Activated CD4-positive, alpha-beta T cell treated with anti-CD3 and anti-CD28 coated beads for 36 hours (primary cell): ENCODE data around the gene ARCN1. TPM values are rescaled to one million over a fixed set of nuclear protein-coding genes. Genes with fewer than 3 reads are reported as not detected.
"Not testable (repeated sequence)": the region's sequence is repeated elsewhere in the genome, so short reads cannot be mapped to it uniquely, and the experiment has no call there.

Source experiments
- ATAC-seq: fragments of 200-7000 bp; cut with Tn5 transposase; one replicate; pipeline ENCODE4 v1.10.0; 2021; ENCODE audit warnings: mild to moderate bottlenecking, moderate library complexity
- CTCF ChIA-PET: fragments of 350-600 bp; sonication (Branson Sonifier 250); formaldehyde crosslinking; loops from one replicate; lab custom pipeline; 2021; ENCODE audit warnings: antibody characterized with exemption; lab: Charles Lee
- POLR2A ChIA-PET: fragments of 350-600 bp; sonication (Branson Sonifier 250); formaldehyde crosslinking; loops from one replicate; lab custom pipeline; 2021; ENCODE audit warnings: antibody characterized with exemption, inconsistent platforms; lab: Charles Lee
- DNase-seq: peaks from one replicate; pipeline ENCODE4 v3.0.0-alpha.2; 2020
- H3K27ac Mint-ChIP-seq: one replicate; pipeline ENCODE4 v1.8.0; 2021; ENCODE audit warnings: mixed read lengths
- H3K27me3 Mint-ChIP-seq: one replicate; pipeline ENCODE4 v1.8.0; 2021; ENCODE audit warnings: mixed read lengths
- H3K36me3 Mint-ChIP-seq: one replicate; pipeline ENCODE4 v1.8.0; 2021; ENCODE audit warnings: low read depth, mixed read lengths
- H3K4me1 Mint-ChIP-seq: one replicate; pipeline ENCODE4 v1.8.0; 2021; ENCODE audit warnings: mixed read lengths
- H3K4me3 Mint-ChIP-seq: one replicate; pipeline ENCODE4 v1.8.0; 2021; ENCODE audit warnings: mild to moderate bottlenecking, moderate library complexity, mixed read lengths
- H3K9me3 Mint-ChIP-seq: one replicate; pipeline ENCODE4 v1.8.0; 2021; ENCODE audit warnings: low read depth, mixed read lengths
- intact Hi-C, 2 experiments: fragments of 100-400 bp; cut with DNase I in 1 of 2; cut with micrococcal nuclease in 1 of 2; formaldehyde crosslinking; loops; one replicate each; pipeline versions ENCODE4 v1.14.2 to v1.15.1; 2022 to 2024; cut with DNase I, micrococcal nuclease
- total RNA-seq, 2 experiments: library from RNA; stranded (reverse); gene quantifications; one replicate each; pipeline ENCODE4 v1.2.3, GENCODE V29; 2021

ARCN1 gene
- total RNA-seq, 2 experiments from 2014 or later, result 148 to 154 TPM

- Mint-ChIP-seq H3K4me3 (peak overlapping the region; percentile 18), H3K27me3 (peaks cover 14% of the 10 kb centered on the region), H3K4me1 (peaks cover 21% of the 10 kb centered on the region)
- intact Hi-C loops, result loop anchor here (1.0 kb wide), 2 partner anchors 16 to 466 kb away; no protein-coding TSS in a partner anchor
- H3K9me3 Mint-ChIP-seq, H3K36me3 Mint-ChIP-seq, POLR2A ChIA-PET, H3K27ac Mint-ChIP-seq, ATAC-seq, DNase-seq: not testable (repeated sequence)
- CTCF ChIA-PET, result interaction anchor here (0.5 to 4.3 kb wide), 11 partner anchors 10 to 316 kb away, joined by 3 to 43 read pairs (median 4); no protein-coding TSS in a partner anchor
Measured at GRCh38 chr11:118611433-118611795, 39.2 kb downstream of the ARCN1 start.

- H3K27ac Mint-ChIP-seq, result no peak overlapping the region
- H3K36me3 Mint-ChIP-seq, result no peaks in the 10 kb centered on the region
- H3K9me3 Mint-ChIP-seq, result no peaks in the 10 kb centered on the region
- H3K4me3 Mint-ChIP-seq, result no peak overlapping the region
- no peak for ATAC-seq
- CTCF ChIA-PET, result interaction anchor here (0.6 to 4.3 kb wide), 13 partner anchors 9 to 764 kb away, joined by 3 to 43 read pairs (median 4); no protein-coding TSS in a partner anchor
- H3K27me3 Mint-ChIP-seq, result peaks cover 14% of the 10 kb centered on the region
- peaks cover 21% of the 10 kb centered on the region for H3K4me1 Mint-ChIP-seq
- intact Hi-C loops, result no loop called here
- no peak for DNase-seq
- POLR2A ChIA-PET, result no interaction called here
Measured at GRCh38 chr11:118612378-118612777, 40.2 kb downstream of the ARCN1 start.

GRCh38 chr11:118614511-118614910 is 42.3 kb downstream of the ARCN1 start:
- no peak for ATAC-seq
- no peak overlapping the region for H3K27ac Mint-ChIP-seq
- CTCF ChIA-PET, result interaction anchor here (0.6 to 4.3 kb wide), 3 partner anchors 20 to 564 kb away, joined by 3 to 43 read pairs (median 3); no protein-coding TSS in a partner anchor
- intact Hi-C loops, result no loop called here
- H3K4me1 Mint-ChIP-seq, result peaks cover 10% of the 10 kb centered on the region
- no peak for DNase-seq
- peaks cover 3% of the 10 kb centered on the region for H3K27me3 Mint-ChIP-seq
- no peak overlapping the region for H3K4me3 Mint-ChIP-seq
- H3K36me3 Mint-ChIP-seq, result no peaks in the 10 kb centered on the region
- no peaks in the 10 kb centered on the region for H3K9me3 Mint-ChIP-seq
- POLR2A ChIA-PET, result no interaction called here

GRCh38 chr11:118615282-118615975 is 43.2 kb downstream of the ARCN1 start:
- intact Hi-C loops, result no loop called here
- Mint-ChIP-seq H3K27me3 (peaks cover 3% of the 10 kb centered on the region), H3K36me3 (no peaks in the 10 kb centered on the region), H3K4me1 (peaks cover 9% of the 10 kb centered on the region), H3K27ac (no peak overlapping the region), H3K4me3 (no peak overlapping the region), H3K9me3 (no peaks in the 10 kb centered on the region)
- POLR2A ChIA-PET, result no interaction called here
- CTCF ChIA-PET, result interaction anchor here (4.3 kb wide), 1 partner anchor 21 kb away, joined by 43 read pairs; no protein-coding TSS in a partner anchor
- ATAC-seq, result no peak
- no peak for DNase-seq

GRCh38 chr11:118615976-118616371 is 43.8 kb downstream of the ARCN1 start:
- Mint-ChIP-seq H3K9me3 (no peaks in the 10 kb centered on the region), H3K4me3 (no peak overlapping the region), H3K4me1 (peaks cover 12% of the 10 kb centered on the region), H3K27ac (no peak overlapping the region), H3K36me3 (no peaks in the 10 kb centered on the region), H3K27me3 (peaks cover 3% of the 10 kb centered on the region)
- intact Hi-C loops, result no loop called here
- CTCF ChIA-PET, result no interaction called here
- POLR2A ChIA-PET, result no interaction called here
- no peak for DNase-seq
- ATAC-seq, result no peak

GRCh38 chr11:118618115-118618990 is 46.1 kb downstream of the ARCN1 start:
- no peak overlapping the region for H3K27ac Mint-ChIP-seq
- ATAC-seq (no peak), DNase-seq (no peak)
- peaks cover 12% of the 10 kb centered on the region for H3K4me1 Mint-ChIP-seq
- intact Hi-C loops, result no loop called here
- no peaks in the 10 kb centered on the region for H3K9me3 Mint-ChIP-seq
- no peaks in the 10 kb centered on the region for H3K36me3 Mint-ChIP-seq
- H3K4me3 Mint-ChIP-seq, result no peak overlapping the region
- peaks cover 8% of the 10 kb centered on the region for H3K27me3 Mint-ChIP-seq
- ChIA-PET CTCF (interaction anchor here (0.6 to 1.3 kb wide), 2 partner anchors 23 to 705 kb away, joined by 3 to 4 read pairs; no protein-coding TSS in a partner anchor), POLR2A (no interaction called here)

- POLR2A ChIA-PET, result no interaction called here
- no peak overlapping the region for H3K27ac Mint-ChIP-seq
- ATAC-seq (no peak), DNase-seq (no peak)
- no peaks in the 10 kb centered on the region for H3K36me3 Mint-ChIP-seq
- H3K9me3 Mint-ChIP-seq, result no peaks in the 10 kb centered on the region
- intact Hi-C loops, result no loop called here
- CTCF ChIA-PET, result interaction anchor here (0.7 to 1.3 kb wide), 2 partner anchors 24 to 165 kb away, joined by 3 to 4 read pairs; no protein-coding TSS in a partner anchor
- H3K4me3 Mint-ChIP-seq, result no peak overlapping the region
- H3K27me3 Mint-ChIP-seq, result peaks cover 8% of the 10 kb centered on the region
- peaks cover 12% of the 10 kb centered on the region for H3K4me1 Mint-ChIP-seq
Measured at GRCh38 chr11:118618991-118619375, 46.8 kb downstream of the ARCN1 start.

- ChIA-PET CTCF (interaction anchor here (0.7 to 1.3 kb wide), 3 partner anchors 25 to 164 kb away, joined by 3 to 4 read pairs (median 3); no protein-coding TSS in a partner anchor), POLR2A (interaction anchor here (0.6 kb wide), 1 partner anchor 14 kb away, joined by 3 read pairs; no protein-coding TSS in a partner anchor)
- H3K9me3 Mint-ChIP-seq, result no peaks in the 10 kb centered on the region
- ATAC-seq (peak; percentile 37), DNase-seq (no peak)
- no peak overlapping the region for H3K4me3 Mint-ChIP-seq
- H3K36me3 Mint-ChIP-seq, result no peaks in the 10 kb centered on the region
- intact Hi-C loops, result no loop called here
- H3K4me1 Mint-ChIP-seq, result peaks cover 12% of the 10 kb centered on the region
- no peak overlapping the region for H3K27ac Mint-ChIP-seq
- H3K27me3 Mint-ChIP-seq, result peaks cover 8% of the 10 kb centered on the region
Measured at GRCh38 chr11:118619444-118620197, 47.4 kb downstream of the ARCN1 start.

- ChIA-PET CTCF (interaction anchor here (0.5 to 1.8 kb wide), 4 partner anchors 11 to 564 kb away, joined by 3 to 8 read pairs (median 4); no protein-coding TSS in a partner anchor), POLR2A (interaction anchor here (1.3 kb wide), 1 partner anchor 12 kb away, joined by 5 read pairs; no protein-coding TSS in a partner anchor)
- intact Hi-C loops, result no loop called here
- H3K9me3 Mint-ChIP-seq, result no peaks in the 10 kb centered on the region
- no peak overlapping the region for H3K27ac Mint-ChIP-seq
- ATAC-seq (no peak), DNase-seq (no peak)
- no peaks in the 10 kb centered on the region for H3K36me3 Mint-ChIP-seq
- H3K27me3 Mint-ChIP-seq, result peaks cover 8% of the 10 kb centered on the region
- peaks cover 12% of the 10 kb centered on the region for H3K4me1 Mint-ChIP-seq
- peak overlapping the region; percentile 39 for H3K4me3 Mint-ChIP-seq
Measured at GRCh38 chr11:118620529-118621070, 48.4 kb downstream of the ARCN1 start.

GRCh38 chr11:118621071-118621783 is 49.0 kb downstream of the ARCN1 start:
- intact Hi-C loops, result no loop called here
- POLR2A ChIA-PET, result interaction anchor here (1.3 kb wide), 1 partner anchor 13 kb away, joined by 5 read pairs; no protein-coding TSS in a partner anchor
- peaks cover 8% of the 10 kb centered on the region for H3K27me3 Mint-ChIP-seq
- H3K4me3 Mint-ChIP-seq, result peak overlapping the region; percentile 39
- no peaks in the 10 kb centered on the region for H3K36me3 Mint-ChIP-seq
- no peaks in the 10 kb centered on the region for H3K9me3 Mint-ChIP-seq
- CTCF ChIA-PET, result interaction anchor here (0.5 to 1.8 kb wide), 7 partner anchors 9 to 563 kb away, joined by 3 to 8 read pairs (median 4); no protein-coding TSS in a partner anchor
- DNase-seq (peak; percentile 56), ATAC-seq (peak; percentile 62)
- no peak overlapping the region for H3K27ac Mint-ChIP-seq
- peaks cover 12% of the 10 kb centered on the region for H3K4me1 Mint-ChIP-seq
